ENCODE results near the gene IL6ST.

IL6ST gene

DNA sequence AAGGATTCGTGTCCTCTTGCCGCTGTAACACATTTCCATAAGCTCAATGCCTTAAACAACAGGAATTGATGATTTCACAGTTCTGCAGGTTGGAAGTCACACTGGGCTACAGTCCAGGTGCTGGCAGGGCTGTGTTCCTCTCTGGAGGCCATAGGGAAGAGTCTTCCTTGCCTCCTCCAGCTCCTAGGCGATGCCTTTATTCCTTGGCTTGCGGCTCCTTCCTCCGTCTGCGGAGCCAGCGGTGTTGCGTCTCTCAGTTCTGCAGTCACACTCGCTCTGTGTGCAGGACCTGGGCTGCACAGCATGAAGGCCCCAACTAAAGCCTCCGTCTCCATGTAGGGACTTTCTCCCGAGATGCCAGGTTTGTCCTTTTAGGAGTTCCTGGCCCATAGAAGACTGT, 70.0 kb downstream of the IL6ST start:
- no peaks in the 10 kb centered on the region for H3K36me3 ChIP-seq
- no peak for DNase-seq
- TF ChIP-seq, protein P1, sequence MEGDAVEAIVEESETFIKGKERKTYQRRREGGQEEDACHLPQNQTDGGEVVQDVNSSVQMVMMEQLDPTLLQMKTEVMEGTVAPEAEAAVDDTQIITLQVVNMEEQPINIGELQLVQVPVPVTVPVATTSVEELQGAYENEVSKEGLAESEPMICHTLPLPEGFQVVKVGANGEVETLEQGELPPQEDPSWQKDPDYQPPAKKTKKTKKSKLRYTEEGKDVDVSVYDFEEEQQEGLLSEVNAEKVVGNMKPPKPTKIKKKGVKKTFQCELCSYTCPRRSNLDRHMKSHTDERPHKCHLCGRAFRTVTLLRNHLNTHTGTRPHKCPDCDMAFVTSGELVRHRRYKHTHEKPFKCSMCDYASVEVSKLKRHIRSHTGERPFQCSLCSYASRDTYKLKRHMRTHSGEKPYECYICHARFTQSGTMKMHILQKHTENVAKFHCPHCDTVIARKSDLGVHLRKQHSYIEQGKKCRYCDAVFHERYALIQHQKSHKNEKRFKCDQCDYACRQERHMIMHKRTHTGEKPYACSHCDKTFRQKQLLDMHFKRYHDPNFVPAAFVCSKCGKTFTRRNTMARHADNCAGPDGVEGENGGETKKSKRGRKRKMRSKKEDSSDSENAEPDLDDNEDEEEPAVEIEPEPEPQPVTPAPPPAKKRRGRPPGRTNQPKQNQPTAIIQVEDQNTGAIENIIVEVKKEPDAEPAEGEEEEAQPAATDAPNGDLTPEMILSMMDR (IDR thresholded peaks at IDR 0.05; ENCODE audit: low read depth, low read length) = no peak
- H3K4me3 ChIP-seq (ENCODE audit: low read depth, low read length) = no peak overlapping the region
- no peaks in the 10 kb centered on the region for H3K9me3 ChIP-seq (ENCODE audit: severe bottlenecking)
- no peak overlapping the region for H3K27ac ChIP-seq
- no peaks in the 10 kb centered on the region for H3K27me3 ChIP-seq (ENCODE audit: insufficient read depth, low read depth, severe bottlenecking)

DNA sequence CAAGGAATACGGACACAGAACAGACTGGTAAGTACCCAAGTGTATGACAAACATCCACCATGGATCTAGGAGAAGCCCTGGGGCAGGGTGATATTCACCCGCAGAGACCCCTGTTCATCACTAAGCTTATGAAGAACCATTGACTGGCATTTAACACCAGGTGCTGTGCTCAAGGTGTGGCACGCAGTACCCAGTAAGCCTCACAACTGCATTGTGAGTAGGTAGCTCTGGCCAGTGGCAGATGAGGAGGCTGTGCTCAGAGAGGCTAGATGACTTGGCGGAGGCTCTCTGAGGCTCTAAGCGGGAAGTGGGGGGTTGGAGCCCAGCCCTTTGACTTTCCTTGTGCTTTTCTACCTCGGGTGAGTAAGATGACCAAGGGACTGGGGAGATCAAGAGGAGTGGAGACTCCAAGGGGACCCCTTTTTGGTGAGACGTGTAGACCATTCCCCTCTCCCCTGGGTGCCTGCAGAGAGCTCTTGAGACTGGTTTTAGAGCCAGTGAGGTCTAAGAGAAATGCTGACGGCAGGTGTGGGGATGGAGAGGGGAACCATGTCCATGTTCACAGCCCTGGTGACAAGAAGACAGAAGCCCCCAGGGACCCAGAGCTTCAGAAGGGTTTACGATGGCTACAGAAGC, 70.8 kb downstream of the IL6ST start:
- Histone ChIP-seq H3K27me3 (ENCODE audit: insufficient read depth, low read depth, severe bottlenecking) (no peaks in the 10 kb centered on the region), H3K4me3 (ENCODE audit: low read depth, low read length) (no peak overlapping the region), H3K36me3 (no peaks in the 10 kb centered on the region), H3K27ac (no peak overlapping the region), H3K9me3 (ENCODE audit: severe bottlenecking) (no peaks in the 10 kb centered on the region)
- no peak for DNase-seq
- TF ChIP-seq, protein P1 (IDR thresholded peaks at IDR 0.05; ENCODE audit: low read depth, low read length) = no peak

DNA sequence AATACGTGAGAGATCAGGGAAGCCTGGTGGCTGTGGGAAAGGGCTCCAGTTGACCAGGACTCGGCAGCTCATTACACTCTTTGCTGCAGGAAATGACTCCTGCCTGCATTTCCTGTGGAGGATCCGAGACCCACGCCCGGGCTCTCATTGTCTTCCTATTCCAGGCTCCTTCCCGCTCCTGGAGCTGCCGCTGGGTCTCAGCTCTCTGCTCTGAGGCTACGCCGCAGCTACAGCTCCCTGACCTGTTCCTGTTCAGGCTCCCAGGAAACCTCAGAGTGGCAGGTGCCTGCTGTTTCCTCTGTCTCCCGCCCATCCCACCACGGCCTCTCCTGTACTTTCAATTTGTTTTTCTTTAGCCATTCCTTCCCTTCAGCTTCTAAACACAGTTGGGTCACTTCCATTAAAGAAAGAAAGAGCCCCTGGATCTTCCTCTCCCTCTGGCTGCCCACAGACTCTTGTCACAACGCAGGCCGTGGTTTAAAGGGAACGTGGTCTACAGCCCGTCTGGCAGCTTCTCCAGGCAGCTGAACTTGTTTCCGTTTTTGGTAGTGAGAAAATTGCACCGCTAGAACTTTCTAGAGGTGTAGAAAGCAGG, 71.5 kb downstream of the IL6ST start:
- TF ChIP-seq, protein P1 (IDR thresholded peaks at IDR 0.05; ENCODE audit: low read depth, low read length) = no peak
- no peaks in the 10 kb centered on the region for H3K27me3 ChIP-seq (ENCODE audit: insufficient read depth, low read depth, severe bottlenecking)
- DNase-seq = no peak
- no peak overlapping the region for H3K27ac ChIP-seq
- no peaks in the 10 kb centered on the region for H3K36me3 ChIP-seq
- H3K9me3 ChIP-seq (ENCODE audit: severe bottlenecking) = no peaks in the 10 kb centered on the region
- no peak overlapping the region for H3K4me3 ChIP-seq (ENCODE audit: low read depth, low read length)

DNA sequence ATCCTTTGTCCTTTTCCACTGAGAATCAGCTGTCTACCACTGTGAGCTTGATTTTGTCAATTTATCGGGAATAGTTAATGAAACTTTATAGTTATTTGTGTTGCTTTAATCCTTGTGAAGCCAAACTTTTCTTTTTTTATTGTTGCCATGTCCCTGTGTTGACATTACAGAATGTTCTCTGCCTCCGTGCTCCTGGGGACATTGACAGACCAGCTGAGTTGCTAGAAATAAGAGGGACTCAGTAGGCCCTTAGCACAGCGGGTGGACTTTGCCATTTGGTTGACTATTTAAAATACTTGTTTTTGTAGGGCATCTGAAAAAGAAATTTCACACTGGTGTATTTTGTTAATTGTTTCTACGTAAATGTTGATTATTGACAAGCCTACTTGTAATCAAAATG, 73.1 kb downstream of the IL6ST start:
- DNase-seq = no peak
- Histone ChIP-seq H3K27me3 (ENCODE audit: insufficient read depth, low read depth, severe bottlenecking) (no peaks in the 10 kb centered on the region), H3K4me3 (ENCODE audit: low read depth, low read length) (no peak overlapping the region), H3K9me3 (ENCODE audit: severe bottlenecking) (no peaks in the 10 kb centered on the region), H3K36me3 (no peaks in the 10 kb centered on the region), H3K27ac (no peak overlapping the region)
- TF ChIP-seq, protein P1 (IDR thresholded peaks at IDR 0.05; ENCODE audit: low read depth, low read length) = no peak

DNA sequence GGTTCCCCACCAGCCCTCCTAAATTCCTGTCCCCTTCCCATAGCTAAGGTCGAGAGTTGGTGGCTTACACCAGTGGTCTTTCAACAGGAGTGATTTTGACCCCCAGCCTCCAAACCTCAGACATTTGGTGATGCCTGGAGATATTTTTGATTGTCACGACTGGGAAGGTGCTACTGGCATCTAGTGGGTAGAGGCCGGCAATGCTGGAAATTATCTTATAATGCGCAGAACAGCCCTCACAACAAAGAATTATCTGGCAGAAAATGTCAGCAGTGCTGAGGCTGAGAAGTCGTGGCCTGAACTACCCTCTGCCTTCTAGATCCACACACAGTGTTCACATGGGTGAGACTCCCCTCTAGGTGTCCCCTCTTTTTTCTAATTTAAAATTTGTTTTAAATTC, 74.0 kb downstream of the IL6ST start:
- Histone ChIP-seq H3K27ac (no peak overlapping the region), H3K9me3 (ENCODE audit: severe bottlenecking) (no peaks in the 10 kb centered on the region), H3K36me3 (no peaks in the 10 kb centered on the region), H3K27me3 (ENCODE audit: insufficient read depth, low read depth, severe bottlenecking) (no peaks in the 10 kb centered on the region), H3K4me3 (ENCODE audit: low read depth, low read length) (no peak overlapping the region)
- TF ChIP-seq, protein P1 (IDR thresholded peaks at IDR 0.05; ENCODE audit: low read depth, low read length) = peak; percentile 33
- no peak for DNase-seq

DNA sequence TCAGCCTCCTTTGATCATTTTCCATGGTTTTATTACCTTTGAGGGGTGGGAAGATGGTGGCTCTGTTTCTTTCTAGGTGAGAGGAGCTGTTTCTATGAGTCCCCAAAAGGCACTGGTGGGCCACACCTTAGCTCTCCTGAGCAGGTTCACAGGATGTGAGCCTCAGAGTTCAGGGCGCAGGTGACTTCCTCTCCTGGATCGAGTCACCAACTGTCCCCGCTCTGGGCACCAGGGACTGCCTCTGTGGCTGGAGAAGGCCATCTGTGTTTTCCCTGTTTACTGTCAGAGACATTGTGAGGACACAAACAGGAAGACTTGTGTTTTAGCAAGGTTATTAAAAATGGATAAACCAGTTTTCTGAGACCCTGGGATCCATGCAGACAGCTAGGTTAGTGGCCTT, 75.1 kb downstream of the IL6ST start:
- H3K36me3 ChIP-seq = no peaks in the 10 kb centered on the region
- H3K27ac ChIP-seq = no peak overlapping the region
- H3K9me3 ChIP-seq (ENCODE audit: severe bottlenecking) = no peaks in the 10 kb centered on the region
- TF ChIP-seq, protein P1 (IDR thresholded peaks at IDR 0.05; ENCODE audit: low read depth, low read length) = no peak
- no peak overlapping the region for H3K4me3 ChIP-seq (ENCODE audit: low read depth, low read length)
- no peak for DNase-seq
- no peaks in the 10 kb centered on the region for H3K27me3 ChIP-seq (ENCODE audit: insufficient read depth, low read depth, severe bottlenecking)

All from WERI-Rb-1 (cell line).